MM.1S (cell line): ENCODE data around the gene FUZ.
A peak's percentile ranks its signal among the peaks of the same experiment; 100 is the strongest.

Experiments
- DNase-seq: peaks from one replicate; pipeline ENCODE4 v3.0.0-alpha.2; 2015
- H2AFZ ChIP-seq: fragments of 300-600 bp; sonication (generic); 2 replicates; pipeline ENCODE4 v1.6.0; 2016; ENCODE audit warnings: antibody characterized with exemption, low read length
- H3F3A ChIP-seq: fragments of 300-600 bp; sonication (generic); 2 replicates; pipeline ENCODE4 v1.6.1; 2016; ENCODE audit warnings: mild to moderate bottlenecking, antibody characterized with exemption, low read length, moderate library complexity, mixed read lengths; ENCODE audit not compliant: insufficient read depth
- H3K27ac ChIP-seq: fragments of 300-600 bp; sonication (generic); 2 replicates; pipeline ENCODE4 v1.5.1; 2016; ENCODE audit warnings: mild to moderate bottlenecking, low read length
- H3K27me3 ChIP-seq: fragments of 300-600 bp; sonication (generic); replicated peaks from 2 replicates; pipeline ENCODE4 v1.6.0; 2016; ENCODE audit warnings: low read length; ENCODE audit not compliant: insufficient read depth
- H3K36me3 ChIP-seq: fragments of 300-600 bp; sonication (generic); replicated peaks from 2 replicates; pipeline ENCODE4 v1.6.1; 2016; ENCODE audit warnings: mild to moderate bottlenecking, low read length, mixed read lengths; ENCODE audit not compliant: insufficient read depth
- H3K4me1 ChIP-seq: fragments of 300-600 bp; sonication (generic); 2 replicates; pipeline ENCODE4 v1.6.1; 2016; ENCODE audit warnings: low read length, mixed read lengths
- H3K4me2 ChIP-seq: fragments of 300-600 bp; sonication (generic); 2 replicates; pipeline ENCODE4 v1.6.0; 2016; ENCODE audit warnings: low read depth, low read length
- H3K4me3 ChIP-seq: fragments of 300-600 bp; sonication (generic); 2 replicates; pipeline ENCODE4 v1.5.1; 2016; ENCODE audit warnings: low read length, mixed read lengths
- H3K79me2 ChIP-seq: fragments of 300-600 bp; sonication (generic); 2 replicates; pipeline ENCODE4 v1.6.1; 2016; ENCODE audit warnings: mixed run types, low read length, mixed read lengths
- H3K9ac ChIP-seq: fragments of 300-600 bp; sonication (generic); 2 replicates; pipeline ENCODE4 v1.6.1; 2016; ENCODE audit warnings: low read length, mixed read lengths
- H3K9me2 ChIP-seq: fragments of 300-600 bp; sonication (generic); replicated peaks from 2 replicates; pipeline ENCODE4 v1.6.1; 2016; ENCODE audit warnings: mild to moderate bottlenecking, low read length, mixed read lengths; ENCODE audit not compliant: insufficient read depth
- H3K9me3 ChIP-seq: fragments of 300-600 bp; sonication (generic); replicated peaks from 2 replicates; pipeline ENCODE4 v1.6.1; 2016; ENCODE audit warnings: mild to moderate bottlenecking, low read length, mixed read lengths; ENCODE audit not compliant: insufficient read depth
- H4K20me1 ChIP-seq: fragments of 300-600 bp; sonication (generic); 2 replicates; pipeline ENCODE4 v1.6.1; 2016; ENCODE audit warnings: mild to moderate bottlenecking, low read length, moderate library complexity, mixed read lengths; ENCODE audit not compliant: insufficient read depth
- CTCF ChIP-seq: fragments of 300-600 bp; sonication (generic); IDR thresholded peaks from 2 replicates; pipeline ENCODE4 v1.5.1; 2016; ENCODE audit warnings: antibody characterized with exemption, low read length, mixed read lengths
- EZH2 ChIP-seq: fragments of 300-600 bp; sonication (generic); optimal IDR thresholded peaks from 2 replicates; pipeline ENCODE3; 2017; ENCODE audit warnings: low read depth, mild to moderate bottlenecking, antibody characterized with exemption, low read length, mixed read lengths
- EZH2phosphoT487 ChIP-seq: fragments of 300-600 bp; sonication (generic); IDR thresholded peaks from 2 replicates; pipeline ENCODE4 v1.6.1; 2018; ENCODE audit warnings: antibody characterized with exemption, low read length

Gene FUZ

GRCh38 chr19:49807904-49808675, 5.0 kb downstream of the FUZ start:
- H3K79me2 ChIP-seq: no peaks in the 10 kb centered on the region

GRCh38 chr19:49807058-49807903, 5.8 kb downstream of the FUZ start:
- Histone ChIP-seq H3K36me3 (no peaks in the 10 kb centered on the region), H3K79me2 (no peaks in the 10 kb centered on the region), H3K4me2 (no peak overlapping the region), H2AFZ (no peak overlapping the region), H3F3A (peaks cover 2% of the 10 kb centered on the region; the same call in 1 of the 2 replicates), H3K4me1 (peaks cover 9% of the 10 kb centered on the region), H3K9me2 (no peaks in the 10 kb centered on the region), H3K9ac (no peak overlapping the region), H4K20me1 (no peaks in the 10 kb centered on the region), H3K9me3 (no peaks in the 10 kb centered on the region), H3K4me3 (no peak overlapping the region), H3K27ac (no peak overlapping the region), H3K27me3 (no peaks in the 10 kb centered on the region)
- no peak for TF ChIP-seq CTCF
- TF ChIP-seq EZH2: no peak
- TF ChIP-seq EZH2phosphoT487: no peak
- no peak for DNase-seq

More at GRCh38 chr19:49807904-49808675, 5.0 kb downstream of the FUZ start:
- H3K9ac ChIP-seq: no peak overlapping the region
- no peaks in the 10 kb centered on the region for H3K9me3 ChIP-seq
- no peaks in the 10 kb centered on the region for H4K20me1 ChIP-seq
- H2AFZ ChIP-seq: no peak overlapping the region
- H3K27me3 ChIP-seq: no peaks in the 10 kb centered on the region
- no peaks in the 10 kb centered on the region for H3K9me2 ChIP-seq
- peaks cover 9% of the 10 kb centered on the region for H3K4me1 ChIP-seq
- no peak for TF ChIP-seq EZH2
- TF ChIP-seq CTCF: no peak
- no peak for TF ChIP-seq EZH2phosphoT487
- H3K27ac ChIP-seq: no peak overlapping the region
- peak overlapping the region; percentile 92; the same call in 1 of the 2 replicates for H3K4me2 ChIP-seq
- H3F3A ChIP-seq: peaks cover 10% of the 10 kb centered on the region; the same call in 1 of the 2 replicates
- no peaks in the 10 kb centered on the region for H3K36me3 ChIP-seq
- DNase-seq: no peak
- 0 out of 2 replicates have a peak overlapping the region, but pooled peaks have one; percentile 84 for H3K4me3 ChIP-seq

- H3K4me3 ChIP-seq: no peak overlapping the region
- no peaks in the 10 kb centered on the region for H3K27me3 ChIP-seq
- TF ChIP-seq CTCF: no peak
- no peak for TF ChIP-seq EZH2
- TF ChIP-seq EZH2phosphoT487: no peak
- H3K79me2 ChIP-seq: no peaks in the 10 kb centered on the region
- H3F3A ChIP-seq: no peaks in the 10 kb centered on the region
- H3K27ac ChIP-seq: no peak overlapping the region
- no peaks in the 10 kb centered on the region for H3K9me2 ChIP-seq
- H4K20me1 ChIP-seq: no peaks in the 10 kb centered on the region
- H3K9ac ChIP-seq: no peak overlapping the region
- peaks cover 9% of the 10 kb centered on the region for H3K4me1 ChIP-seq
- no peak for DNase-seq
- no peak overlapping the region for H2AFZ ChIP-seq
- no peak overlapping the region for H3K4me2 ChIP-seq
- no peaks in the 10 kb centered on the region for H3K36me3 ChIP-seq
- no peaks in the 10 kb centered on the region for H3K9me3 ChIP-seq
Measured at GRCh38 chr19:49806620-49806959, 6.5 kb downstream of the FUZ start.
